GM18861 (cell line): ENCODE measurements around the gene MPI.
A peak's percentile ranks its signal among the peaks of the same experiment; 100 is the strongest.
"Not testable (repeated sequence)": the region's sequence is repeated elsewhere in the genome, so short reads cannot be mapped to it uniquely, and the experiment has no call there.

Experiments
- ATAC-seq: cut with Tn5 transposase; IDR thresholded peaks from one replicate; pipeline ENCODE4 v1.9.1; 2021; ENCODE audit not compliant: unreplicated experiment

MPI gene

DNA sequence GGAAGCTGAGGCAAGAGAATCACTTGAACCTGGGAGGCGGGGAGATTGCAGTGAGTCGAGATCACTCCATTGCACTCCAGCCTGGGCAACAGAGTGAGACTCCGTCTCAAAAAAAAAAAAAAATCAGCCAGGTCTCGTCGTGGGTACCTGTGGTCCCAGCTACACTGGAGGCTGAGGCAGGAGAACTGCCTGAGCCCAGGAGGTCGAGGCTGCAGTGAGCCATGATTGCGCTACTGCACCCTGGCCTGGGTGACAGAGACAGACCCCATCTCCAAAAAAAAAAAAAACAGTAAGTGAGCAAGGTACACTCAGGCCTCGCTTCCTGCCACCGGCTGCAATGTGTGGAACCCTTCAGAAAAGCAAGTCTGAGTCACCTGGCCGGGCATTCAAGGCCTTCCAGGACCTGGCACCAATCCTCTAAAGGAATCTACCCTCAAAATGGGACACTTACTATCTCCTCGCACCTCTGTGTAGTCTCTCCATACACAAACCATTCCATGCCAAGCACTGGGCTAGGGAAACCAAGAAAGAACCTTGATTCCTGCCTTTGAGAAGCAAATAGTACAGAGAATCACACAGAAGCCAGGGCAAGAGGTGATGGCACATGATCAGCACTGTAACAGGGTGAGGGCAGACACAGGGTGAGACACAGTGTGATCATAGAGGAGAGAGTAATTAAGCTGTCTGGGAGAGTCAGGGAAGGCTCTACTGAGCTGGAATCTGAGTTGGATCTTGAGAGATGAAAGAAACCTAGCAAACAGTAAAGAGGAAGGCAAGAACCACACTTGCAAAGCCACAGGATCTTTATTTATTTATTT, 26.4 kb upstream of the MPI start:
- no peak for ATAC-seq

DNA sequence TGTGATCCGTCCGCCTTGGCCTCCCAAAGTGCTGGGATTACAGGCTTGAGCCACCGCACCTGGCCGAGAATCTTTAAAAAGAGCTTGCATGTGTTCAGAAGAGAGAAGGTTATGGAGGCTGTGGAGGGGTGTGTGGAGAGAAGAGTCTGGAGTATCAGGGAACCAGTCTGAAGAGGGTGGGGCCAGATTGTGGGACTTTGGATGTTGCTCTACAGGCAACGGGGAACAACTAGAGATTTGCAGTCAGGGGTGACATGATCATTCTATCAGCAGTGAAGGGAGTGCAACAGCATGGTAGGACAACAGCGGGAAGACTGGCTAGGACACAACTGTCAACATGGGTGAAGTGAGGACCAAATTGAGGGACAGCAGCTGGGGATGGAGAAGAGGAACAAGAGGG, 25.5 kb upstream of the MPI start:
- ATAC-seq, result no peak

DNA sequence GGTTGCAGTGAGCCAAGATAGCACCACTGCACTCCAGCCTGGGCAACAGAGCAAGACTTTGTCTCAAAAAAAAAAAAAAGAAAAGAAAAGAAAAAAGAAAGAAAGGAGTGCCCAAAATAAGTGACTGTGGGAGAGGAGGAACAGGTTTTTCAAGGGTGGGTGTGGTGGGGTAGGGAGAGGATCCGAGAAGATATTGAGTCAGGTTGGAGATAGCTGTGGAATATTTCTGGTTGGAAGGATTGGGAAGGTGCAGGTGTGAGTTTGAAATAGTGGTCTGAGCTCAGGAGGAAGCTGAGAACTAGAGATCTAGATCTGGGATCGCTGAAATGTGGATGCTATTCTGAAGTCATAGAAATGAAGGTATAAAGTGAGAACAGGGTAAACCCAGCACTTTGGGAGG, 24.5 kb upstream of the MPI start:
- no peak for ATAC-seq

DNA sequence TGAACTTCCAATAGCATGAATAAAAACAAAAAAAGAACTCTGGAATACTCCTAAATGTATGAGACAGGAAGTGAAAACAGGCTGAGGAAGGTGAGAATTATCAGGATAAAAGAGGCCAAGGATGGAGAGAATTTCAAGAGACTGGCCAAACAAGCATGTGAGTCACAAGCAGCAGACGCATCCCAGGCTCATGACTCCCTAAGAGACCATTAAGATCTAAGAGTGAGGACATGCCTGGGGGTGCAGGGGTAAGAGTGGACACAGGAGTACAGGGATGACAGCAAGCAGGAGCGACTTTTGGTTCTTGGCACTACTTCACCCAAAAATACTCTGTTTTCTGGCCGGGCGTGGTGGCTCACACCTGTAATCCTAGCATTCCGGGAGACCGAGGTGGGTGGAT, 23.8 kb upstream of the MPI start:
- no peak for ATAC-seq

DNA sequence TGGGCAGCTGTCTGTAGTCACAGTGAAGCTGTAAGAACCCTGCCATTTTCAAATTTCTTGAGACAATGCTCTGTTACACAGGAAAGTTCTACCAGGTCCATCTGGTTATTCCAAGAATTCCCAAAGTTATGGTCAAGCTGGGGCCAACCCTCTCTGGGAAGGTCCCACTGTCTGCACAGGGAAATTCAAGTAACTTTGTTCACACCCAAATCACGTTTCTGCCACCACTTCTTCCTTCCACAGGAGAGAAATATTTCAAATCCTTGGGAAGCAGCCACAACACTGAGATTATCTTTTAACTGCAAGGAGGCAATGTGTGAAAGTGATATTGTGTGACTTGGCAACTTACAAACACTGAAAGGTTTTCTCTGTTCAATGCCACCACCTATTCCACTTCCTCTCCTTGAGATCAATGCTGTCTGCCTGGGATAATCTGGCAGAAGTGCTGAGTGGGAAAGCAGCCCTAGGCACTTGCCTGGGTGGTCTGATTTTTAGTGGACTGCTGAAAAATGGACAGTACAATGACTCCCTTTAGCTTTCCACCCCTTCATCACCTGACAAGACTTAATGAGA, 22.3 kb upstream of the MPI start:
- no peak for ATAC-seq

DNA sequence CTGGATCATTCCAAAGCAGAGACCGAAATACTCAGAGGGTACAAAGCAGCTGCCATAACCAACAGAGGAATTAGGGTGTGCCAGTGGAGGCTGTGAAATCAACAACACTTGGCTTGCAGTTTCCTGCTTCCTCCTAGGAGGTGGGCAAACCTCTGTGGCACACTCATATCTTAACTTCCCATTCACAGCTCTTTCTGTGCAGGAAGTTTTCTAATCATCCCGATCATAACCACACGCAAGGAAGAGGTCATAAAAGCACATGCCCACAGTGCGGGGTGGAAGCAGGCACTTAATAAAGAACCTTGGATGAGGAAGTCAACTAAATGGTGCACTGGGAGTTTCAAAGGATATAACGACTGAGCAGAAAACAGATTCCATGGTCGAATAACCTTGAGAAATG, 21.8 kb upstream of the MPI start:
- ATAC-seq, result no peak

DNA sequence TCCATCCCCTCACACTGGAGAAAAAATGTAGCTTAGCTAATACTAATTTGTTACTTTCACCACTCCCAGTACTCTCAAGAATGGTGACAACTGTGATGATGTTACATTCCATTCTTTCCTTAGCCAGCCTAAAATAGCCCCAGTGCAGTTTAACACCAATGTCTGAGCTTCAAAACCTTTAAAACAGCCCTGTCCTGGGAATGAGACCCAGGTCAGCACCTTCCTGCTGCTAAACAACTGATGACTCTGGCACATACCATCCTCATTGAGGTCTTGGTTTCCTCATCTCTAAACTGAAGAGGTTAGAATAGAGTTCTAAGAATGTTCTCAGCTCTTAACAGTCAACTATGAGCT, 20.5 kb upstream of the MPI start:
- ATAC-seq, result no peak

DNA sequence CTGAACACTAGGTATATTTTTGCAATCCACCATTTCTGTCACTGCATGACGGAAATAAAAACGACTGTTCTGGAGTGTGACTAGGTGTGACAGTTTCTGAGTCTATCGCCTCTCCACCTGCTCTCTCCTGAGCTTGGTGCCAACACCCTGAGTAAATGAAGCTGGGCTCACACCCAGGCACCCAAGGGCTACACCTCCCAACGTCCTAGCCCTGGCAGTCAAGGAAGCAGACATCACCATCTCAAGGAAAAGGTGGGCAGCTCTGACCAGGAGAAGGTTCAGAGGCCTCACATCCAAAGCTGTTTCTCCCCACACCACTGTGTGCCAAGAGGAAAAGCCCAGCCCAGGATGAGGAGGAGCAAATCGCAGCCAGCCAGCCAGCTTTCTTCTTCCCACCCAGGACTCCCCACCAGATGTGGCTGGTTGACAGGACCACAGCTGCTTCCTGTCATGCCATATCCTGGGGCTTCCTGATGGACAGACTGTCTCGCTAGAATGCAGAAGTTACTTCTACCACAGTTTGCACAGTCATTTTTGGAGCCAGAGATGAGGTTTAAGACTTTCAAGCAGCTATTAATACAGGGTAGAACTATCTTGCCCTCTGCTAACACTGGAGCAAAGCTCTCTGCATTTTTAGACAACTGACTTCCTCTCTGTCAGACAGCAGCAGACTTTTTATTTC, 20.0 kb upstream of the MPI start:
- peak; percentile 66 for ATAC-seq

DNA sequence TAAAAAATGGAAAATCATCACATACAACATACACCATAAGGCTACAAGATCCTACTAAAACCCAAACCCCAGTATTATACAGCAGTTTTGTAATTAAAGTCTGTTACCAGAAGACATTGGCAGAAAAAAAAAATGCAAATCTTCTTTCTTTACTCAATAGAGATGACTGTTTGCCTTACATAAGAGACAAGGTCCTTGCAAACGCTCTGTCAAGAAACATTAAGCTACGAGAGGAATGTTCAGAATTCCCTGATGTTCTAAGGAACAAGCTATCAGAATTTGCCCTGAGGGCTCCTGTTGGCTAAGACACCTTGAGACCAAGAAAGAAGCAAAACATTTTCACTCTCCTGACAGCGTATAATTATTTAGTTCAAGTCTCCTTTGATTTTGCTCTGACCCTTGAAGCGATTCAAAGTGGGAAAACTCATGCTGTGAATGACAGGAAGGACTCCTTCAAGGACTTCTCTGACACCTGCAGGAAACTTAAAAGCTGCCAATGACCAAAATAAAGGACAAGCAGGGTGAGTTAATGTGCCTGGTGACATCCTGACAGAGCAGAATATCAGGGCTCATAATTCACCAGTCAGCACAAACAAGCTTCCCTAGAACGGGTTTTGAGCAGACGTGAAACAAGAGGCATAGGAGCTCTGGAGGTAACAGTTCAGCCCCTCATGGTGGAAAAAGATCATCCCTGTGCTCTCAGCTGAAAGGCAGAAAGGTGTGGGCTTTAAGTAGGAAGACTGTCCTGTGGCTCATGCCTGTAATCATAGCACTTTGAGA, 19.2 kb upstream of the MPI start:
- ATAC-seq, result no peak

DNA sequence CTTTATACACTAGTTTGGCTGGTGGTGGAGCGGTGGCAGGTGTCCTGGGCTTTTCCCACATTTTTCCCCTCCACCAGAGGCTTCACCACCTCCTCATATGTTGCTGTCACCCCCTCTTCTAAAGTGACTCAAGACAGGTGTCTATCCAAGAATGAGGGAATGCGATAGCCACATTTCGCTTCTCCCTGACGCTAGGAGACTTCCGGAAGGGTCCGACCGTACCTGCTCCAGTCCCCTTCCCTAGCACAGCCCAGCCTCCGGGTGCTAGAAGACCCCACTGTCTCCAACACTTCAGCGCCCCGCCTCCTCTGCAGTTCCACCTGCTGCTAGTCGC, 17.2 kb upstream of the MPI start:
- no peak for ATAC-seq

DNA sequence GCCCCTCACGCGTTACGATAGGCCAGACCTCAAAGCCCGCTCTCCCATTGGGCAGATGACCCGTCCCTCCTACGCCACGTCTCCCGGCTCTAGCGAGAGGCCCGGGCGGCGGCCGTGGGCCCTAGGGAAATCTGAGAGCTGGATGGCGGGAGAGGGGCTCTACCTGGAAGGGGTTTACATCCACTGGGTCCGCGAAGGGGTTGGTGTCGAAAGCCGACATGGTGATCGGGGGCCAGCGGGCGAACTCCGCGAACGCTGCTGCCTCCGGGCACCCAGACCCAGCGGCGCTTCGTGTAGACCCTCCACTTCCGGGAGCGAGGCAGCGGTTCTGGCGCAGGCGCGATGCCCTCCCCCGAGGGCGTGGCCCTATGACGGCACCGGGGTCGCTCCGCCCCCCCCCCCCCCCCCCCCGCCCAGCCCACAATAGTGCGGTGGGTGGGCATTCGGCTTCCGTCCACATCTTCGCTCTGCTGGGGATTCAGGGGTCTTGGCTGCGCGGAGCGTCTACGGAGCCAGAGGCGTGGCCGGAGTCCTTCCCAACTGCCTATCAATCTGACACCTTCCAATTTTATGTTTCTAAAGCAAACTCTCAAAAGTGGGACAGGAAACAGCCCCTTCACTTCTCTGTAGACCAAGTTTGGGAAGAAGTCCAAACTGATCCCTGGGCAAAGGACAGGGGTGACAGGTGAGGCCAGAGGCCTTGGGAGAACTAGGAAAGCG, 16.6 kb upstream of the MPI start, which contains the start of gene SCAMP2:
Gene SCAMP2 (minus strand): TSS at position 330 of the 720 bp plus-strand sequence. CDS start 110 bp downstream, at position 220.
- ATAC-seq, result peak; percentile 49

DNA sequence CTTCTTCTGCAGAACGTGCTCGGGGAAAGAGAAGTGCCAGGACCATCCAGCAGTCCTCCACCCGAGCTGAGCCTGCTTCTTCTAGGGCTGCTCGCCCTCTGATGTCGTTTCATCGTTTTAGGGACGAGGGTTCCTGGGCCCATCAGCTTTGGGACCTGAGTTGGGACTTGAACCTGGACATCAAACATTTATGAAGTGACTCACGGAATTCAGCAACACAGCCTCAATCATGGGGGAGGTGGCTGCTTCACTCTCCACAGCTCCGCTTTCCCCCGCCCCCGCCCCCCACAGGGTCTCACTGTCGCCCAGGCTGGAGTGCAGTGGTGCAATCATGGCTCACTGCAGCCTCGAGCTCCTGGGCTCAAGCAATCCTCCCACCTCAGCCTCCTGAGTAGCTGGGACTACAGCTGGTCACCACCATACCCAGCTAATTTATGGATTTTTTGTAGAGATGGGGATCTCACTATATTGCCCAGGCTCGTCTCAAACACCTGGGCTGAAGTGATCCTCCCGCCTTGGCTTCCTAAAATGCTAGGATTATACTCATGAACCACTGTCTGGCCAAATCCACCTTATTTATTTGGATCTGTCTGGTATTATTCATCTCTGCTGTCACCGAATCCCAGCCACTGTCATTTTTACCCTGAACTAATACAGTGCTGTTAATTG, 16.0 kb upstream of the MPI start:
- ATAC-seq, result no peak

DNA sequence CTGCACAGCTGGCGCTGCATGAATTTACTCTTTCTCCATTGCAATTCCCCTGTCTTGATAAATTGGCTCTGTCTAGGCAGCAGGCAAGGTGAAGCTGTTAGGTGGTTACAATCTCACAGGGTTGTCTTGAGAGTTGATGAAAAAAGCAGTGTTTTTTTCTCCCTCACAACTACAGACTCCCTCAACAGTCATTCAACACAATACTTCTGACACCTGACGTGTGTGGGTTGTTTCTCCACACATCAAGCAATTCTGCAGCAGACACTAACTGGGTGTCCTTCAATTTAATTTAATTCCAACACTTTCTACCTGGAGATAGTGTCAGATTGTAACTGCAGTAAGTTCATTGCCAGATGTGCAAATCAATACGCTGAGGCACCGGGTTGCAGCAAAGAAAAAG, 11.6 kb upstream of the MPI start:
- no peak for ATAC-seq

DNA sequence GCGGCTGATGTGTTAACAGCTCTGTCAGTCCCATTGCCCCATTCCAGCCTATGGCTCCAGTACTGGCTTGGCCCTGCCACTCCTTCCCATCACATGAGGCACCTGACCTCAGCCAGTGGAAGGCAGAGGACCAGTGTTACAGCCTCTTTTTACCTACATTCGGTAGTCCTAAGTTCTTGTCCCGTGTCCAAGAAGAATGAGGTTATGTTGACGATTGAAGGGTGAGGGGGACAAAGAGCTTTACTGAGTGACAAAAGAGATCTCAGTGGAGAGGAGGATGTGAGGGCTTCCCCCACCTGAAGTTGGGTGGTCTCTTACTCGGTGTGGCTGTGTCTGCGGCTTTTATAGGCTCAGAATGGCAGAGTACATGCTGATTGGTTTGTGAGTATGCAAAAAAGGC, 7.3 kb upstream of the MPI start:
- ATAC-seq, result no peak

DNA sequence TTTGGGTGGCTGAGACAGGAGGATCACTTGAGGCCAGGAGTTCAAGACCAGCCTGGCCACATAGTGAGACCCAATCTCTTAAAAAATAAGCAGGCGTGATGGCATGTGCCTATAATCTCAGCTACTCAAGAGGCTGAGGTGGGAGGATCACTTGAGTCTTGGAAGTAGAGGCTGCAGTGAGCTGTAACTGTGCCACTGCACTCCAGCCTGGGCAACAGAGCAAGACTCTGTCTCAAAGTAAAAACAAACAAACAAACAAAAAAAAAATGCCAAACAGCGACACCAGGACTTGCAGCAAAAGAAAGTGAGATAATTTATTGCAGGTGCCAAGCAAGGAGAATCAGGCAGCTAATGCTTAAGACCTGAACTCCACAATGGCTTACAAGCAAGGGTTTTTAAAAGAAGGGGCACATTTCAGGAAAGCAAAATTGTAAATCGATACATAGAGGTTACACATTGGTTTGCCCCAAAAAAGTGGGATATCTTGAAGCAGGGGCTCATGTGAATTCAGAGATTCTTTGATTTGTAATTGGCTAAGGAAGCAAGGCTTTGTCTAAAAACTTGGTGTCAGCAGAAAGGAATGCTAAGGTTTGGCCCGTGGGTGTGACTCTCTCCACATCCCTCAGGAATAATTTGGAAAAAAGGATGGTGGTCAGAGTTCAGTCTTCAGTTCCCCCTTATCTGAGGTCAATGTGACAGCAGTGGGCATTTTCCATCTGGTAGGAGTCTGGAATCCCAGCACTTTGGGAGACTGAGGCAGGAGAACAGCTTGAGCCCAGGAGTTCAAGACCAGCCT, 5.2 kb upstream of the MPI start:
- ATAC-seq, result no peak

DNA sequence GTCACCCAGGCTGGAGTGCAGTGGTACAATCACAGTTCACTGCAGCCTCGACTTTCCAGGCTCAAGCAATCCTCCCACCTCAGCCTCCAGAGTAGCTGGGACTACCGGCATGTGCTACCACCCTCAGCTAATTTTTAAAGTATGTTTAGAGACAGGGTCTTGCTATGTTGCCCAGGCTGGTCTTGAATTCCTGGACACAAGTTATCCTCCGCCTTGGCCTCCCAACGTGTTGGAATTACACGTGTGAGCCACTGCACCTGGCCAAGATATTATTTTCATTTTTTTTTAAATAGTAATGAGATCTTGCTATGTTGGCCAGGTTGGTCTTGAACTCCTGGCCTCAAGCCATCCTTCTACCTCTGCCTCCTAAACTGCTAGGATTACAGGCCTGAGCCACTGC, 4.4 kb upstream of the MPI start:
- no peak for ATAC-seq

DNA sequence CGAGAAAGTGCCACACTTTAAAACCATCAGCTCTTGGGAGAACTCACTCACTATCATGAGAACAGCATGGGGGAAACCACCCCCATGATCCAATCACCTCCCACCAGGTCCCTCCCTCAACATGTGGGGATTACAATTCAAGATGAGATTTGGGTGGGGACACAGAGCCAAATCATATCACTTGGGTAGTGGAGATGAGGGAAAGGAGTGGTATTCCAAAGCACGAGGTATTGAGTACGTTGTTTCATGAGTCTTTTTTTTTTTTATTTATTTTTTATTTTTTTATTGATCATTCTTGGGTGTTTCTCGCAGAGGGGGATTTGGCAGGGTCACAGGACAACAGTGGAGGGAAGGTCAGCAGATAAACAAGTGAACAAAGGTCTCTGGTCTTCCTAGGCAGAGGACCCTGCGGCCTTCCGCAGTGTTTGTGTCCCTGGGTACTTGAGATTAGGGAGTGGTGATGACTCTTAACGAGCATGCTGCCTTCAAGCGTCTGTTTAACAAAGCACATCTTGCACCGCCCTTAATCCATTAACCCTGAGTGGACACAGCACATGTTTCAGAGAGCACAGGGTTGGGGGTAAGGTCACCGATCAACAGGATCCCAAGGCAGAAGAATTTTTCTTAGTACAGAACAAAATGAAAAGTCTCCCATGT, 2.2 kb upstream of the MPI start:
- ATAC-seq, result not testable (repeated sequence)

DNA sequence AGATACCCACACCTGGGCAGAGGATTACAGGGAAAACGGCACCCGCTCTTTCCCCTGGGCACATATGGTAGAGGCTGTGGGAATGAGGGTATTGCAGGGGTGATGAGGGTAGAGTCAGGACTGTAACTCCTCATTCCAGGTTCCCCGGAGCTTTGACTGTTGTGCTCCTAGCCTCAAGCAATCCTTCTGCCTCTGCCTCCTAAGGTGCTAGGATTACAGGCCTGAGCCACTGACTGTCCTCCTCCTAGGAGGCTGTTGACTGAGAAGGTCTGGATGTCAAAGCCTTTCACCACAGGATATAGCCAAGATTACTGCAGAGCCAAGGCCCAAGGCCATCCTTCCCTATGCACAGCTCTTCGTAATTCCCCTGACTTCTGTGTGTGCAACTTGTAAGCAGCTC, 1.1 kb upstream of the MPI start:
- no peak for ATAC-seq

DNA sequence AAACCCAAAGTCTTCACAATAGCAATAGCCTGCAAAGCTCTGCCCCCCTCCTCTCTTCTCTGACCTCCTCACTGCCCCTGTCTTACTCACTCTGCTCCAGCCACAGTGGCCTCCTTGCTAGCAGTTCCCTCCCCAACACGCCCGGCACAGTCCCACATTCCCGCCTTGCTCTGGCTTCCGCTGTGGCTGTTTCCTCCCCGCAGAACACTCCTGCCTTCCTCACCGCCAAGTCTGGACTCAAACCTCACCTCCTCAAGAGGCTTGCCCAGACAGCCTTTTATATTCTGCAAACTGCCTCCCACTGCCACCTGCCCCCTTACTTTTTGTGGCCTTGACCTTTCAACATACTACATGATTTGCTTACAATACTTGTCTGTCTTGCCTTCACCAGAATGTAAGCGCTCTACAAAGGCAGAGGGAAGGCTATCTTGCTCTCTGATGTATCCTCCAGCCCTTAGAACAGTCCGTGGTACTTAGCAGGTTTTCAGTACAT, 406 bp upstream of the MPI start:
- no peak for ATAC-seq
